Activated effector memory CD4-positive, alpha-beta T cell treated with anti-CD3 and anti-CD28 coated beads, Interleukin-2, amount 50 U/mL, for 16 hours (primary cell): Measurements from ENCODE around the gene B3GAT2.

Source experiments
- DNase-seq: peaks from one replicate; pipeline ENCODE4 v3.0.0-alpha.2; 2020

The B3GAT2 gene

GRCh38 chr6:70841112-70841511 is 115.7 kb downstream of the B3GAT2 start:
- no peak for DNase-seq

GRCh38 chr6:70839286-70840266 is 117.3 kb downstream of the B3GAT2 start:
- no peak for DNase-seq

GRCh38 chr6:70838907-70839285 is 118.0 kb downstream of the B3GAT2 start:
- DNase-seq, result no peak

GRCh38 chr6:70834520-70834919 is 122.3 kb downstream of the B3GAT2 start:
- no peak for DNase-seq

- no peak for DNase-seq
Observed at GRCh38 chr6:70831427-70831826, 125.4 kb downstream of the B3GAT2 start.

- DNase-seq, result no peak
Observed at GRCh38 chr6:70823651-70824050, 133.2 kb downstream of the B3GAT2 start.

GRCh38 chr6:70821751-70822150 is 135.1 kb downstream of the B3GAT2 start:
- DNase-seq, result no peak

- no peak for DNase-seq
Observed at GRCh38 chr6:70820778-70821177, 136.1 kb downstream of the B3GAT2 start.

GRCh38 chr6:70819646-70820045 is 137.2 kb downstream of the B3GAT2 start:
- DNase-seq, result no peak

- DNase-seq, result no peak
Observed at GRCh38 chr6:70813885-70814284, 143.0 kb downstream of the B3GAT2 start.

GRCh38 chr6:70811788-70812187 is 145.1 kb downstream of the B3GAT2 start:
- no peak for DNase-seq
